H1 (cell line): ENCODE results near the gene SH3BP2. TPM values are rescaled to one million over a fixed set of nuclear protein-coding genes. Genes with fewer than 3 reads are reported as not detected.
A peak's percentile ranks its signal among the peaks of the same experiment; 100 is the strongest.

Experiments
- CTCF ChIA-PET: fragments of 300-600 bp; sonication (Branson Sonifier 250); formaldehyde crosslinking; loops from one replicate; lab custom pipeline; 2021; ENCODE audit not compliant: partially characterized antibody; lab: Charles Lee
- POLR2A ChIA-PET: fragments of 300-600 bp; sonication (Branson Sonifier 250); formaldehyde crosslinking; loops from one replicate; lab custom pipeline; 2021; ENCODE audit warnings: inconsistent platforms; ENCODE audit not compliant: partially characterized antibody; lab: Charles Lee
- DNase-seq, 2 experiments: peaks; one replicate each; pipeline versions ENCODE4 v3.0.0 to v3.0.0-alpha.2; 2010 to 2022; ENCODE audit warnings: low spot score in 2 of 2, low read depth in 1 of 2, mixed read lengths in 1 of 2
- FAIRE-seq: peaks from 2 replicates; lab custom pipeline; 2011; peaks lifted over from hg19 to GRCh38; lab: Jason Lieb, UNC
- H2AFZ ChIP-seq: 2 replicates; pipeline ENCODE4 v1.8.1; 2012; ENCODE audit warnings: low read length, inconsistent platforms
- H2AK5ac ChIP-seq: 2 replicates; pipeline ENCODE4 v1.6.1; 2013; ENCODE audit warnings: low read depth, low read length
- H2BK120ac ChIP-seq: replicated peaks from 2 replicates; pipeline ENCODE3; 2013; ENCODE audit warnings: low read depth, low read length, inconsistent platforms
- H2BK12ac ChIP-seq: 2 replicates; pipeline ENCODE4 v1.6.1; 2013; ENCODE audit warnings: low read depth, low read length
- H2BK15ac ChIP-seq: 2 replicates; pipeline ENCODE4 v1.6.1; 2013; ENCODE audit warnings: low read length
- H2BK20ac ChIP-seq: 2 replicates; pipeline ENCODE4 v1.6.1; 2013; ENCODE audit warnings: low read length
- H2BK5ac ChIP-seq: 2 replicates; pipeline ENCODE4 v1.6.1; 2013; ENCODE audit warnings: low read depth, low read length
- H3K14ac ChIP-seq: 2 replicates; pipeline ENCODE4 v1.6.1; 2013; ENCODE audit warnings: inconsistent platforms; ENCODE audit not compliant: insufficient read length
- H3K18ac ChIP-seq: 2 replicates; pipeline ENCODE4 v1.6.1; 2013; ENCODE audit warnings: low read length; ENCODE audit errors: extremely low read depth
- H3K23ac ChIP-seq: 2 replicates; pipeline ENCODE4 v1.6.1; 2013; ENCODE audit warnings: inconsistent platforms; ENCODE audit not compliant: insufficient read length
- H3K23me2 ChIP-seq: 2 replicates; pipeline ENCODE4 v1.6.1; 2013; ENCODE audit warnings: low read depth, low read length
- H3K27ac ChIP-seq: 2 replicates; pipeline ENCODE4 v1.6.1; 2011; ENCODE audit warnings: low read depth, low read length, inconsistent platforms
- H3K27me3 ChIP-seq, 4 experiments: replicated peaks in 1 of 4; 1 replicate in 1 of 4; 2 replicates in 3 of 4; pipeline versions ENCODE4 v1.6.1 to v1.8.1; 2011 to 2013; ENCODE audit warnings: low read length in 3 of 4, mild to moderate bottlenecking in 3 of 4, inconsistent platforms in 2 of 4, mixed read lengths in 2 of 4, moderate library complexity in 1 of 4; ENCODE audit not compliant: control insufficient read depth in 3 of 4, insufficient read depth in 3 of 4; ENCODE audit errors: extremely low read depth in 1 of 4
- H3K36me3 ChIP-seq, 4 experiments: 2 replicates each; pipeline versions ENCODE4 v1.6.1 to v1.8.1; 2011 to 2013; ENCODE audit warnings: mild to moderate bottlenecking in 4 of 4, low read length in 3 of 4, moderate library complexity in 2 of 4, control low read depth in 1 of 4, inconsistent platforms in 1 of 4; ENCODE audit not compliant: insufficient read depth in 4 of 4, control insufficient read depth in 2 of 4
- H3K4ac ChIP-seq: replicated peaks from 2 replicates; pipeline ENCODE3; 2013; ENCODE audit warnings: low read length, low read depth, mixed read lengths, inconsistent platforms; ENCODE audit not compliant: insufficient read length
- H3K4me1 ChIP-seq, 4 experiments: replicated peaks in 1 of 4; 1 replicate in 1 of 4; 2 replicates in 3 of 4; pipeline versions ENCODE4 v1.6.1 to v1.8.1; 2011 to 2013; ENCODE audit warnings: low read length in 3 of 4, inconsistent platforms in 2 of 4, mixed read lengths in 1 of 4; ENCODE audit not compliant: insufficient read depth in 4 of 4, control insufficient read depth in 3 of 4
- H3K4me2 ChIP-seq, 2 experiments: 2 replicates each; pipeline versions ENCODE4 v1.6.1 to v1.8.1; 2011 to 2013; ENCODE audit warnings: low read depth in 2 of 2, low read length in 2 of 2, control low read depth in 1 of 2, inconsistent platforms in 1 of 2, mild to moderate bottlenecking in 1 of 2; ENCODE audit not compliant: insufficient read depth in 1 of 2
- H3K4me3 ChIP-seq, 4 experiments: fragments of 200-600, 300-600 bp in 1 of 4; sonication (generic), shearing (Covaris generic), sonication (Bioruptor Twin) in 1 of 4; 2 replicates each; pipeline versions ENCODE4 v1.5.1 to v1.8.1; 2011 to 2016; ENCODE audit warnings: low read length in 4 of 4, low read depth in 3 of 4, control low read depth in 2 of 4, inconsistent platforms in 2 of 4, mild to moderate bottlenecking in 2 of 4, mixed read lengths in 1 of 4, moderate library complexity in 1 of 4; ENCODE audit not compliant: insufficient read depth in 2 of 4; ENCODE audit errors: extremely low read depth in 1 of 4
- H3K56ac ChIP-seq: replicated peaks from 2 replicates; pipeline ENCODE3; 2013; ENCODE audit warnings: low read depth, mild to moderate bottlenecking, mixed read lengths, low read length, inconsistent platforms; ENCODE audit not compliant: insufficient read length
- H3K79me1 ChIP-seq: 2 replicates; pipeline ENCODE4 v1.6.1; 2013; ENCODE audit warnings: low read depth, low read length, control low read depth
- H3K79me2 ChIP-seq, 2 experiments: 2 replicates each; pipeline versions ENCODE4 v1.6.1 to v1.8.1; 2012 to 2013; ENCODE audit warnings: low read length in 2 of 2, mild to moderate bottlenecking in 2 of 2, inconsistent platforms in 1 of 2; ENCODE audit not compliant: insufficient read depth in 2 of 2, control insufficient read depth in 1 of 2
- H3K9ac ChIP-seq, 4 experiments: replicated peaks in 1 of 4; 1 replicate in 1 of 4; 2 replicates in 3 of 4; pipeline versions ENCODE4 v1.6.1 to v1.8.1; 2011 to 2013; ENCODE audit warnings: low read depth in 3 of 4, low read length in 3 of 4, control low read depth in 2 of 4, mild to moderate bottlenecking in 2 of 4, moderate library complexity in 2 of 4, inconsistent platforms in 1 of 4; ENCODE audit errors: extremely low read depth in 1 of 4
- H3K9me3 ChIP-seq, 2 experiments: 2 replicates each; pipeline versions ENCODE4 v1.6.1 to v1.8.1; 2012 to 2013; ENCODE audit warnings: mild to moderate bottlenecking in 2 of 2, moderate library complexity in 2 of 2, control low read depth in 1 of 2, inconsistent platforms in 1 of 2, low read depth in 1 of 2, low read length in 1 of 2, mixed read lengths in 1 of 2; ENCODE audit not compliant: insufficient read depth in 2 of 2
- H4K20me1 ChIP-seq, 2 experiments: replicated peaks in 1 of 2; 2 replicates each; pipeline versions ENCODE3 to v1.8.1; 2011 to 2013; ENCODE audit warnings: inconsistent platforms in 2 of 2, low read length in 2 of 2, mild to moderate bottlenecking in 1 of 2; ENCODE audit not compliant: insufficient read depth in 2 of 2, control insufficient read depth in 1 of 2
- H4K5ac ChIP-seq: 2 replicates; pipeline ENCODE4 v1.6.1; 2013; ENCODE audit warnings: low read length, low read depth, mixed read lengths, inconsistent platforms; ENCODE audit not compliant: insufficient read length
- H4K8ac ChIP-seq: 2 replicates; pipeline ENCODE4 v1.8.0; 2013; ENCODE audit warnings: mild to moderate bottlenecking, moderate library complexity, low read length, inconsistent platforms; ENCODE audit not compliant: insufficient read depth; ENCODE audit errors: extremely low read depth
- H4K91ac ChIP-seq: replicated peaks from 2 replicates; pipeline ENCODE3; 2013; ENCODE audit warnings: low read length, mixed read lengths, inconsistent platforms; ENCODE audit not compliant: insufficient read length
- EP300 ChIP-seq, 2 experiments: IDR thresholded peaks; 1 replicate in 1 of 2; 2 replicates in 1 of 2; pipeline ENCODE4 v1.6.1; 2011 to 2012; ENCODE audit warnings: low read depth in 2 of 2, low read length in 2 of 2, mild to moderate bottlenecking in 2 of 2, borderline replicate concordance in 1 of 2, inconsistent platforms in 1 of 2, moderate library complexity in 1 of 2
- WGBS, 2 experiments: shearing (Covaris generic) in 1 of 2; methylation state at CpG; one replicate each; pipeline versions ENCODE4 v1.1.6 to v1.1.7; 2013 to 2015; ENCODE audit warnings: low lambda C conversion rate in 2 of 2, mixed read lengths in 2 of 2, inconsistent platforms in 1 of 2, low coverage in 1 of 2, missing lambda C conversion rate in 1 of 2; ENCODE audit not compliant: insufficient replicate concordance in 2 of 2, insufficient coverage in 1 of 2, insufficient read length in 1 of 2; ENCODE audit errors: extremely low coverage in 1 of 2, missing lambda C conversion rate in 1 of 2; 5-methylcytosine and 5-hydroxymethylcytosine counted together
- polyA plus RNA-seq, 7 experiments: library from polyadenylated mRNA; depleted of rRNA in 3 of 7; stranded (reverse) in 5 of 7; unstranded in 2 of 7; fragments of >200 nt in 5 of 7; fragments of 200-250 nt in 2 of 7; gene quantifications; 1 replicate in 5 of 7; 2 replicates in 1 of 7; 4 replicates in 1 of 7; pipeline versions ENCODE4 v1.2.1 to v1.2.3, GENCODE V29; 2011 to 2013; ENCODE audit warnings: missing spikeins in 2 of 7, mixed read lengths in 2 of 7
- total RNA-seq: library from RNA; stranded (reverse); fragmentation: NEBNext Ultra II Directional; extraction: Animal tissue kit (Norgen Biotek cat#: 25700); gene quantifications from 2 replicates; pipeline ENCODE4 v1.2.1, GENCODE V29; 2021

The SH3BP2 gene
- total and polyA plus RNA-seq, 2 of the 8 experiments (the other 6 are each of a cell fraction or from before 2014, with no cell fraction given), result 27.4 to 31.4 TPM

DNA sequence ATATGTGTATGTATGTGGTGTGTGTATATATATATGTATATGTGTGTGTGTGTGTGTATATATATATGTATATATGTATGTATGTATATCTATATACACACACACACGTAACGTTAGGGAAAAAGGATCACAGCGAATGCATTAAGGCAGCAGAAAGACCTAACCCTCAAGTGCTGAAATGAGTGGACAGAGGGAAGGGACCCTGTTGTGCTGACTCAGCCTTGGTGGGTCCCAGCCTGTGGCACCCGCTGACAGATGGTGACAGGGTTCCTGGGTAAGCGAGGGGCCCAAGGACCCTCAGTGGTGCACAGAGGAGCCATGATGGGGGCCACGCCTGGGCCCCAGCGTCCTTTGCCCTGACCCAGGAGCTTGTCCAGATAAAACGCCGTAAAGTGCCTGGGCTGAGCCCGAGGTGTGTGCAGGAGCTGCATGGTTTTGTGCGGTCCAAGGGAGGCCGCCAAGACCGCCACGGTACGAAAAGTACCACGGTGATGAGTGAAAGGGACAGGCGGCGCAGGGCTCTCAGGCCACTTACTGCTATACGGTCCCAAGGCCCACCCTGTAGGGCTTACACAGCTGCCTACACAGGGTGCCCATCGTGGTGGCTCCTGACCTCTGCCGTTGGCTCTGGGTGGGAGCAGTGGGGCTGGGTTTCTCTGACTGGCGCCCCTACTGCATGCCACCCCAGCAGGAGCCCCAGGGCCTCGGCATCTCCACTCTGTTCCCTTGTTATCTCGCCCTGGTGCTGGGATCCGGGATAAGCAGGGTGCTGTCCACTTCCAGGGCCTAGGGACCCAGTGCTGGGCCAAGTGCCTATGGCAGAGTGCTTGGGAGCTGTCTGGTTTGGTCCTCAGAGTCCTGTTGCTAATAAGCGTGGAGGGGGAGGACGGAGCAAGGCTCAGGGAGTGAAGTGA is 10.0 kb downstream of the SH3BP2 start:
- no peak overlapping the region for H2BK20ac ChIP-seq
- 91% methylated on average over 27 of the region's 27 CpGs; no CpG with 5 or more reads in 1 of the 2 experiments for WGBS, 2 experiments
- no peak overlapping the region for H3K4me2 ChIP-seq
- H3K23ac ChIP-seq, result no peak overlapping the region
- H2AK5ac ChIP-seq, result no peak overlapping the region
- H3K79me2 ChIP-seq, result no peaks in the 10 kb centered on the region
- H2AFZ ChIP-seq, result no peak overlapping the region
- no peak overlapping the region; the same call in 1 of the 2 replicates for H2BK15ac ChIP-seq
- DNase-seq (no peak), FAIRE-seq (no peak)
- H4K8ac ChIP-seq, result peak overlapping the region; percentile 9
- no peaks in the 10 kb centered on the region for H3K36me3 ChIP-seq
- peak overlapping the region; percentile 37; the same call in 1 of the 2 replicates for H2BK5ac ChIP-seq
- no peak overlapping the region for H3K9ac ChIP-seq
- no peak overlapping the region for H4K5ac ChIP-seq
- H3K56ac ChIP-seq, result no peak overlapping the region
- no peak for TF ChIP-seq EP300 (IDR thresholded peaks at IDR 0.05; ENCODE audit: borderline replicate concordance in 1 of 2, low read depth in 2 of 2, low read length in 2 of 2)
- no peaks in the 10 kb centered on the region for H3K23me2 ChIP-seq
- no peak overlapping the region for H3K14ac ChIP-seq
- H4K91ac ChIP-seq, result no peak overlapping the region
- ChIA-PET POLR2A (interaction anchor here (0.5 to 2.8 kb wide), 7 partner anchors 10 to 164 kb away, joined by 3 to 19 read pairs (median 5); no protein-coding TSS in a partner anchor), CTCF (interaction anchor here (1.5 kb wide), 1 partner anchor 60 kb away, joined by 3 read pairs; no protein-coding TSS in a partner anchor)
- no peaks in the 10 kb centered on the region for H3K9me3 ChIP-seq
- no peak overlapping the region for H3K18ac ChIP-seq
- H3K27ac ChIP-seq, result no peak overlapping the region
- no peaks in the 10 kb centered on the region for H3K79me1 ChIP-seq
- no peak overlapping the region for H2BK120ac ChIP-seq
- H2BK12ac ChIP-seq, result no peak overlapping the region
- H3K4me1 ChIP-seq, result peaks cover 0 to 15% (median 10%) of the 10 kb centered on the region in 4 experiments; a peak in 4 of 7 replicates
- H3K27me3 ChIP-seq, result no peaks in the 10 kb centered on the region
- no peak overlapping the region for H3K4ac ChIP-seq
- H4K20me1 ChIP-seq, result peaks cover 0 to 3% of the 10 kb centered on the region in 2 experiments
- no peak overlapping the region for H3K4me3 ChIP-seq
